ENCODE measurements around the gene PDGFA.

GRCh38 chr7:467856-468545, 51.6 kb downstream of the PDGFA start:
- TF ChIP-seq CTCF (conservative IDR thresholded peaks at IDR 0.05; ENCODE audit: low read depth, low read length) (no peak), EZH2 (IDR thresholded peaks at IDR 0.05; ENCODE audit: low read length, unreplicated experiment) (no peak)

Measured in PC-3 (cell line).